ENCODE results near the gene PDE7B. TPM values are rescaled to one million over a fixed set of nuclear protein-coding genes. Genes with fewer than 3 reads are reported as not detected.
A peak's percentile ranks its signal among the peaks of the same experiment; 100 is the strongest.

PDE7B gene
- total RNA-seq, 1 experiment from 2014 or later: not detected

DNA sequence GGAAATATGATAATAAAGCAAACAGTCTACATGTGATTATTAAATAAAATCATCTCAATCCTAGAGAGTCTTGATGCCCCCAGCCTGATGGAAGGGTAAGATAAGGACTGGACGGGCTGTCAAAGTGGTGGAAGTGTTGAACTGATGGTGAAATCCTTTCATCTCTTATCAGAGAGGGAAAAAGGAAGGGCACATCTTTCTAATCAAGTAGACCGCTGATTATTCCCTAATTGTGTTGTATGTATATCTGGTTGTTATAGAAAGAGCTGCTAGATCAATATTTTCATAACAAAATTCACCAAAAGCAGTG lies 184.5 kb downstream of the PDE7B start:
- H3K27ac Mint-ChIP-seq: no peak overlapping the region
- POLR2A ChIA-PET: no interaction called here

DNA sequence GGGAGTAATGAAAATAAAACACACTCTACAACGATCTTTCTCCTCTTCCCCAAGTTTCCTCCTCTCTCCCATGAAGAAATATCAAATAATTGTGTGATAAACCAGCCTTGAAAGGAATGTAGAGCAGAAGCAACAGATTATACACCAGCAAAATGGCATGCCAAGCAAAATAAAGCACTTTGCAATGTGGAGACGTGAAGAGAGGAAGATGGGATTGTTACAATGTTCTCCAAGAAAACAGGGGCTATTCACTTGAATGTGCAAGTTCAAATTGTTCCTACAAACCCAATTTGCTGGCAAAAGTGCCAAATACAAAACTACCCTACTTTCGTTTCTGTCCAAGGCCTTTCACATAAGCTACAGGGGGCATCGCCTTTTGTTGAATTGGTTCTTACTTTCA lies 185.1 kb downstream of the PDE7B start:
- CTCF ChIA-PET: no interaction called here
- POLR2A ChIA-PET: no interaction called here
- no peaks in the 10 kb centered on the region for H3K36me3 Mint-ChIP-seq
- ATAC-seq (no peak), DNase-seq (ENCODE audit: low spot score) (no peak)
- H3K27me3 Mint-ChIP-seq (ENCODE audit: low read depth): no peaks in the 10 kb centered on the region
- TF ChIP-seq, protein P1, sequence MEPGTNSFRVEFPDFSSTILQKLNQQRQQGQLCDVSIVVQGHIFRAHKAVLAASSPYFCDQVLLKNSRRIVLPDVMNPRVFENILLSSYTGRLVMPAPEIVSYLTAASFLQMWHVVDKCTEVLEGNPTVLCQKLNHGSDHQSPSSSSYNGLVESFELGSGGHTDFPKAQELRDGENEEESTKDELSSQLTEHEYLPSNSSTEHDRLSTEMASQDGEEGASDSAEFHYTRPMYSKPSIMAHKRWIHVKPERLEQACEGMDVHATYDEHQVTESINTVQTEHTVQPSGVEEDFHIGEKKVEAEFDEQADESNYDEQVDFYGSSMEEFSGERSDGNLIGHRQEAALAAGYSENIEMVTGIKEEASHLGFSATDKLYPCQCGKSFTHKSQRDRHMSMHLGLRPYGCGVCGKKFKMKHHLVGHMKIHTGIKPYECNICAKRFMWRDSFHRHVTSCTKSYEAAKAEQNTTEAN (CRISPR knock-in tag; IDR thresholded peaks at IDR 0.05): no peak
- TF ChIP-seq, protein P2, sequence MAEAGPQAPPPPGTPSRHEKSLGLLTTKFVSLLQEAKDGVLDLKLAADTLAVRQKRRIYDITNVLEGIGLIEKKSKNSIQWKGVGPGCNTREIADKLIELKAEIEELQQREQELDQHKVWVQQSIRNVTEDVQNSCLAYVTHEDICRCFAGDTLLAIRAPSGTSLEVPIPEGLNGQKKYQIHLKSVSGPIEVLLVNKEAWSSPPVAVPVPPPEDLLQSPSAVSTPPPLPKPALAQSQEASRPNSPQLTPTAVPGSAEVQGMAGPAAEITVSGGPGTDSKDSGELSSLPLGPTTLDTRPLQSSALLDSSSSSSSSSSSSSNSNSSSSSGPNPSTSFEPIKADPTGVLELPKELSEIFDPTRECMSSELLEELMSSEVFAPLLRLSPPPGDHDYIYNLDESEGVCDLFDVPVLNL (CRISPR knock-in tag; IDR thresholded peaks at IDR 0.05; ENCODE audit: borderline replicate concordance, low read depth): no peak
- TF ChIP-seq SOX15 (CRISPR knock-in tag; IDR thresholded peaks at IDR 0.05): no peak
- TF ChIP-seq, protein P3, sequence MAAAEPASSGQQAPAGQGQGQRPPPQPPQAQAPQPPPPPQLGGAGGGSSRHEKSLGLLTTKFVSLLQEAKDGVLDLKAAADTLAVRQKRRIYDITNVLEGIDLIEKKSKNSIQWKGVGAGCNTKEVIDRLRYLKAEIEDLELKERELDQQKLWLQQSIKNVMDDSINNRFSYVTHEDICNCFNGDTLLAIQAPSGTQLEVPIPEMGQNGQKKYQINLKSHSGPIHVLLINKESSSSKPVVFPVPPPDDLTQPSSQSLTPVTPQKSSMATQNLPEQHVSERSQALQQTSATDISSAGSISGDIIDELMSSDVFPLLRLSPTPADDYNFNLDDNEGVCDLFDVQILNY (CRISPR knock-in tag; IDR thresholded peaks at IDR 0.05): no peak
- TF ChIP-seq, protein P4, sequence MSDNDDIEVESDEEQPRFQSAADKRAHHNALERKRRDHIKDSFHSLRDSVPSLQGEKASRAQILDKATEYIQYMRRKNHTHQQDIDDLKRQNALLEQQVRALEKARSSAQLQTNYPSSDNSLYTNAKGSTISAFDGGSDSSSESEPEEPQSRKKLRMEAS (CRISPR knock-in tag; IDR thresholded peaks at IDR 0.05): no peak
- H3K4me1 Mint-ChIP-seq: peaks cover 13% of the 10 kb centered on the region
- H3K27ac Mint-ChIP-seq: no peak overlapping the region
- H3K4me3 Mint-ChIP-seq: no peak overlapping the region
- H3K9me3 Mint-ChIP-seq: no peaks in the 10 kb centered on the region

More for the DNA sequence above, 184.5 kb downstream of the PDE7B start:
- Mint-ChIP-seq H3K36me3 (no peaks in the 10 kb centered on the region), H3K27me3 (ENCODE audit: low read depth) (no peaks in the 10 kb centered on the region), H3K4me1 (peaks cover 13% of the 10 kb centered on the region), H3K9me3 (no peaks in the 10 kb centered on the region), H3K4me3 (no peak overlapping the region)
- ATAC-seq: no peak
- CTCF ChIA-PET: no interaction called here
- TF ChIP-seq ZNF317 (CRISPR knock-in tag; IDR thresholded peaks at IDR 0.05; ENCODE audit: borderline replicate concordance, low read depth) (no peak), NFYB (CRISPR knock-in tag; conservative IDR thresholded peaks at IDR 0.05; ENCODE audit: low read depth) (no peak)
- DNase-seq (ENCODE audit: low spot score): no peak

DNA sequence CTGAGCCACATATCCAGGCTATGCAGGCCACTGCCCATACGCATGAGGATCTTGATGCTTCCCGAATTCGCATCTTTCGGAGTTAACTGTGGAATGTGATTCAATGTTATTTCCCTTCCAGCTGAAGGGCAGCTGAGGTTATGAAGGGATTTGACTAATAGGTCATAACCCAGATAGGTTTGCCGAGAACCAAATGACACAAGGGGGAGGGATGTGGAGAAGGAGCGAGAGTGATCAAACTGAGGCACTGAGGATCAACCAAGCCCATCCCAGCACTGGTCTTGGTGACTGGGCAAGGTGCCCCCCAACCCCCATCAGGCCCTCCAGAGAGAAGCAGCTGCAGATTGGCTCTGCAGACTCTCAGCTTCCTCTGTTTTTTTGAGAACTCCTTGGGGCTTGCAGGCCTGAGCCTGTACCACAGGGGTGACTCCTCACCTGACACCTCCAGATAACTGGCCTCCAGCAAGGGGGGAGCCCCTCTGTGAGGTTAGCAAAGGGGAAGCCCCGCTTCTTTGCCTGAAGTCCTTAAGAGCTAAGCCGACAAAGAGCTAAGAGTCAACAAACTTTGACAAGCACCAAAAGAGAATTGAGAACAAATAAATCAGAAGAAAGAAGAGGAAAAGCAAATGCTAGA lies 185.9 kb downstream of the PDE7B start:
- H3K27ac Mint-ChIP-seq: no peak overlapping the region; the same call in 1 of the 2 replicates
- H3K9me3 Mint-ChIP-seq: no peaks in the 10 kb centered on the region
- no peaks in the 10 kb centered on the region for H3K27me3 Mint-ChIP-seq (ENCODE audit: low read depth)
- TF ChIP-seq, protein P5, sequence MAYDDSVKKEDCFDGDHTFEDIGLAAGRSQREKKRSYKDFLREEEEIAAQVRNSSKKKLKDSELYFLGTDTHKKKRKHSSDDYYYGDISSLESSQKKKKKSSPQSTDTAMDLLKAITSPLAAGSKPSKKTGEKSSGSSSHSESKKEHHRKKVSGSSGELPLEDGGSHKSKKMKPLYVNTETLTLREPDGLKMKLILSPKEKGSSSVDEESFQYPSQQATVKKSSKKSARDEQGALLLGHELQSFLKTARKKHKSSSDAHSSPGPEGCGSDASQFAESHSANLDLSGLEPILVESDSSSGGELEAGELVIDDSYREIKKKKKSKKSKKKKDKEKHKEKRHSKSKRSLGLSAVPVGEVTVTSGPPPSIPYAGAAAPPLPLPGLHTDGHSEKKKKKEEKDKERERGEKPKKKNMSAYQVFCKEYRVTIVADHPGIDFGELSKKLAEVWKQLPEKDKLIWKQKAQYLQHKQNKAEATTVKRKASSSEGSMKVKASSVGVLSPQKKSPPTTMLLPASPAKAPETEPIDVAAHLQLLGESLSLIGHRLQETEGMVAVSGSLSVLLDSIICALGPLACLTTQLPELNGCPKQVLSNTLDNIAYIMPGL (CRISPR knock-in tag; IDR thresholded peaks at IDR 0.05): no peak
- TF ChIP-seq, protein P6, sequence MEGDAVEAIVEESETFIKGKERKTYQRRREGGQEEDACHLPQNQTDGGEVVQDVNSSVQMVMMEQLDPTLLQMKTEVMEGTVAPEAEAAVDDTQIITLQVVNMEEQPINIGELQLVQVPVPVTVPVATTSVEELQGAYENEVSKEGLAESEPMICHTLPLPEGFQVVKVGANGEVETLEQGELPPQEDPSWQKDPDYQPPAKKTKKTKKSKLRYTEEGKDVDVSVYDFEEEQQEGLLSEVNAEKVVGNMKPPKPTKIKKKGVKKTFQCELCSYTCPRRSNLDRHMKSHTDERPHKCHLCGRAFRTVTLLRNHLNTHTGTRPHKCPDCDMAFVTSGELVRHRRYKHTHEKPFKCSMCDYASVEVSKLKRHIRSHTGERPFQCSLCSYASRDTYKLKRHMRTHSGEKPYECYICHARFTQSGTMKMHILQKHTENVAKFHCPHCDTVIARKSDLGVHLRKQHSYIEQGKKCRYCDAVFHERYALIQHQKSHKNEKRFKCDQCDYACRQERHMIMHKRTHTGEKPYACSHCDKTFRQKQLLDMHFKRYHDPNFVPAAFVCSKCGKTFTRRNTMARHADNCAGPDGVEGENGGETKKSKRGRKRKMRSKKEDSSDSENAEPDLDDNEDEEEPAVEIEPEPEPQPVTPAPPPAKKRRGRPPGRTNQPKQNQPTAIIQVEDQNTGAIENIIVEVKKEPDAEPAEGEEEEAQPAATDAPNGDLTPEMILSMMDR (IDR thresholded peaks at IDR 0.05): no peak
- TF ChIP-seq CBFB (CRISPR knock-in tag; IDR thresholded peaks at IDR 0.05; ENCODE audit: low read depth): no peak
- no peaks in the 10 kb centered on the region for H3K36me3 Mint-ChIP-seq
- peaks cover 13% of the 10 kb centered on the region for H3K4me1 Mint-ChIP-seq
- H3K4me3 Mint-ChIP-seq: no peak overlapping the region
- DNase-seq (ENCODE audit: low spot score) (no peak), ATAC-seq (peak; percentile 18)
- CTCF ChIA-PET: no interaction called here
- POLR2A ChIA-PET: interaction anchor here (0.6 kb wide), 1 partner anchor 148 kb away, joined by 5 read pairs; no protein-coding TSS in a partner anchor

Measured in WTC11 (cell line).